Measurements from ENCODE around the gene PPP4C. TPM values are rescaled to one million over a fixed set of nuclear protein-coding genes. Genes with fewer than 3 reads are reported as not detected.
A peak's percentile ranks its signal among the peaks of the same experiment; 100 is the strongest.

Gene PPP4C
- total RNA-seq, 3 donors from 2014 or later: 71.7 to 109 (median 102) TPM

- no peak for TF ChIP-seq CTCF (IDR thresholded peaks at IDR 0.05)
- no peak for ATAC-seq
- H3K4me1 ChIP-seq (ENCODE audit: low read depth): no peaks in the 10 kb centered on the region
- DNase-seq: no peak
- no peaks in the 10 kb centered on the region for H3K36me3 ChIP-seq (ENCODE audit: low read depth)
- no peaks in the 10 kb centered on the region for H3K9me3 ChIP-seq
- no peak overlapping the region for H3K4me3 ChIP-seq
- intact Hi-C loops (cut with DNase I, micrococcal nuclease): no loop called here
Measured at GRCh38 chr16:30131869-30132475, 56.2 kb downstream of the PPP4C start.

GRCh38 chr16:30132591-30132990 lies 56.8 kb downstream of the PPP4C start:
- ATAC-seq (no peak), DNase-seq (peak in 1 of 3 donors; percentile 0)
- Histone ChIP-seq H3K36me3 (ENCODE audit: low read depth) (no peaks in the 10 kb centered on the region), H3K4me3 (no peak overlapping the region), H3K9me3 (no peaks in the 10 kb centered on the region), H3K4me1 (ENCODE audit: low read depth) (no peaks in the 10 kb centered on the region)
- TF ChIP-seq CTCF (IDR thresholded peaks at IDR 0.05): no peak
- intact Hi-C loops (cut with DNase I, micrococcal nuclease): no loop called here

Other genes starting within 250 kb of the PPP4C start
- 100 to 1,000 TPM in 1 of 3 donors, 10 to 100 TPM in 2; 53.1 to 102 (median 90.5) TPM for gene CDIPT, start 212.8 kb upstream of the PPP4C start, total RNA-seq
- 1 to 10 TPM; 6.1 to 9.6 (median 7.0) TPM for gene SEZ6L2, start 176.4 kb upstream of the PPP4C start, total RNA-seq
- 1 to 10 TPM; 1.6 to 1.9 (median 1.8) TPM for gene ASPHD1, start 175.5 kb upstream of the PPP4C start, total RNA-seq
- gene KCTD13, start 149.8 kb upstream of the PPP4C start, total RNA-seq: 10 to 100 TPM; 22.2 to 25.8 (median 22.9) TPM
- gene TMEM219, start 113.9 kb upstream of the PPP4C start, total RNA-seq: 100 to 1,000 TPM; 116 to 209 (median 130) TPM
- gene TAOK2, start 102.1 kb upstream of the PPP4C start, total RNA-seq: 10 to 100 TPM; 46.6 to 53.4 (median 50.5) TPM
- 10 to 100 TPM; 11.3 to 21.3 (median 11.9) TPM for gene HIRIP3, start 80.4 kb upstream of the PPP4C start, total RNA-seq
- 10 to 100 TPM; 71.2 to 79.5 (median 78.4) TPM for gene INO80E, start 79.8 kb upstream of the PPP4C start, total RNA-seq
- gene DOC2A, start 65.0 kb upstream of the PPP4C start, total RNA-seq: 10 to 100 TPM in 1 of 3 donors, 1 to 10 TPM in 2; 5.2 to 16.8 (median 7.5) TPM
- gene C16orf92, start 52.8 kb upstream of the PPP4C start, total RNA-seq: not detected
- under 1 TPM in 2 of 3 donors, not detected in 1; 0.38 to 0.46 TPM for gene TLCD3B, start 44.7 kb upstream of the PPP4C start, total RNA-seq
- 1,000 to 10,000 TPM; 1,235 to 2,016 (median 1,778) TPM for gene ALDOA, start 10.2 kb upstream of the PPP4C start, total RNA-seq
- 1 to 10 TPM in 1 of 3 donors, under 1 TPM in 2; 0.63 to 1.9 (median 0.90) TPM for gene TBX6, start 15.9 kb downstream of the PPP4C start, total RNA-seq
- gene YPEL3, start 20.2 kb downstream of the PPP4C start, total RNA-seq: 10 to 100 TPM; 30.5 to 78.4 (median 69.3) TPM
- 10 to 100 TPM; 29.6 to 75.3 (median 51.7) TPM for gene GDPD3, start 37.5 kb downstream of the PPP4C start, total RNA-seq
- 100 to 1,000 TPM; 200 to 378 (median 285) TPM for gene MAPK3, start 47.2 kb downstream of the PPP4C start, total RNA-seq
- gene CORO1A, start 107.6 kb downstream of the PPP4C start, total RNA-seq: 10 to 100 TPM; 24.2 to 42.0 (median 25.2) TPM
- 100 to 1,000 TPM in 2 of 3 donors, 10 to 100 TPM in 1; 67.8 to 187 (median 152) TPM for gene BOLA2B, start 117.7 kb downstream of the PPP4C start, total RNA-seq
- 100 to 1,000 TPM in 1 of 3 donors, 10 to 100 TPM in 2; 52.8 to 100 (median 68.0) TPM for gene SLX1A, start 117.9 kb downstream of the PPP4C start, total RNA-seq
- 10 to 100 TPM; 37.1 to 96.5 (median 66.7) TPM for gene SULT1A3, start 123.3 kb downstream of the PPP4C start, total RNA-seq
- gene NPIPB13, start 172.5 kb downstream of the PPP4C start, total RNA-seq: 10 to 100 TPM; 15.3 to 28.5 (median 21.7) TPM

Data from mucosa of descending colon (tissue), 3 donors.